Hematopoietic multipotent progenitor cell treated with erythropoietin and hydrocortisone succinate and interleukin-3 and kit ligand, for 6 days (in vitro differentiated cells): ENCODE results near the gene CSRP3.

Experiments
- DNase-seq: peaks from one replicate; pipeline ENCODE4 v3.0.0-alpha.2; 2015

Gene CSRP3

DNA sequence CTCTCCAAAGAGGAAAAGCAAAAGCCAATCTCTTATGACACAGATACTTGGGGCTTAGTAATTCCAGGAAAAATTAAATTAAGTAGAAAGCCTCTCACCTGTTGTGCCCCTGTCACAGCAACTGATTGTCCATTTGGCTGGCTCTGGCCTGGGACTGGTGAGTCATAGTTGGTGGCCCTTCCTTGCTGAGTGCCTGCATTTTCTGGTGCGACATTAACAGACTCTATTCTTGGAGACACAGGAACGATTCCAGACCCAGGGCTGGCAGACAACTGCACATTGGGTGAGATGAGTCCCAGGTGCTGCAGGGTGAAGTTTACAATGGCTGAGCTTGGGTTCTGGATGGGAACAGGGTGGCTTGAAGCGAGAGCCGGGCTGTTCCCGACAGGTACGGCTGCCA, 23.3 kb upstream of the CSRP3 start:
- DNase-seq, result no peak

- no peak for DNase-seq
Measured at GRCh38 chr11:19220903-19221724, 19.3 kb upstream of the CSRP3 start.

- no peak for DNase-seq
Measured at GRCh38 chr11:19218786-19219460, 17.1 kb upstream of the CSRP3 start.

DNA sequence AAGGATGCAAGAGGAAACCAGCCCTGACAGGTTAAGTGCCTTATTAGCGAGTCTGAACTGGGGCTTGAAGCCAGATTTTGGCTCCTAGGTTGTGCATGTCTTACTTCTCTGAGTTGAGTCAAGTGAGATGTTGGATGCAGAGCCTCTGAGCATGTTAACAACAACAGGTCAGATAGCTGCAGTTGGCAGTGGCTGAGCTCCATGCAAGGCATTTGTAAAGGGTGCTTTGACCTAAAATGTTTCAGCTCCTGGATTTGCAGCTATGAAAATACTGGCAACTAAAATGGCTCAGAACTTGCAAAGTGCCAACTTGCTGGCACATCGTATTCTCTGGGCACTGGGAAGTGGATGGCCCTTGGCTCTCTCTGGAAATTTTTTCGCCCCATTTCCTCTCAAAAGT, 16.4 kb upstream of the CSRP3 start:
- no peak for DNase-seq

GRCh38 chr11:19216709-19217374, 15.1 kb upstream of the CSRP3 start:
- no peak for DNase-seq

DNA sequence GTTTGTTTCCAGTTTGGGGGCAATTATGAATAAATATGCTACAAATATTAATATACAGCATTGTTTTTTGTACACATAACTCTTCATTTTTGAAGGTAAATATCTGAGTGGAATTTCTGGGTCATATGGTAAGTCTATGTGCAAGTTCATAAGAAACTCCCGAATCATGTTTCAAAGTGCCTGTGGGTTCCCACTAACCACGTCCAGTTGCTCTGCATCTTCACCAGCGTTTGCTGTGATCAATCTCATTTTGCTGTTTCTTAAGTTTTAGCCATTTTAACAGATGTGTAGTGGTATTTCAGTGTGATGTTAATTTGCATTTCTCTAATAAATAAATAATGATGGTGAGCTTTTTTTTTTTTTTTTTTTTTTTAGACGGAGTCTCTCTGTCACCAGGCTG, 14.2 kb upstream of the CSRP3 start:
- no peak for DNase-seq

GRCh38 chr11:19209617-19210370, 8.0 kb upstream of the CSRP3 start:
- no peak for DNase-seq

DNA sequence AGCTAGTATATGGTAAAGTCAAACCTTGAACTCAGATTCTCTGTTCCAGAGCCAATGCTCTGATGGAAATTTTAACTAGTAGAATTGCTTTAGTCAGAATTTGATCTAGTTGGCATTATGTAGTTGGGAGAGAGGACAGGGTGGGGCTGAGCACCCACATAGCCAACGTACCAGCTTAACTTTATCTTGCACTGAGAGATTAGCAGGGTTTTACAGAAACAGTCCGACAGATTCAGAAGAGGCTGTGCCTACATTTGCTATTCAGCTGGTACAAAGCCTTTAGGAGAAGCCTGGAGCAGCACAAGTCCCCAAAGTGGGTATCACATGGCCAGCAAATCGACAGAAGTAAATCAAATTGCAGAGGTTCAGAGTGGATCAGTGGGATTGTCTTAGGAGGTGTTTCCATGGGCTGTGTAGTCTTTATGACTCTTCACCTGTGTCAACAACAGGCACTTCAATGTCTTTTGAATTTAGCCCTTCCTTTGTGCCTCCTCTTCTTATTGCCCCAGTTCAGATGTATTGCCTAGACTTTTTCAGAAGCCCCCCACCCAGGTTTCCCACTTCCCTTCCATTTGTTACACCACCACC, 7.3 kb upstream of the CSRP3 start:
- DNase-seq, result peak; percentile 48

DNA sequence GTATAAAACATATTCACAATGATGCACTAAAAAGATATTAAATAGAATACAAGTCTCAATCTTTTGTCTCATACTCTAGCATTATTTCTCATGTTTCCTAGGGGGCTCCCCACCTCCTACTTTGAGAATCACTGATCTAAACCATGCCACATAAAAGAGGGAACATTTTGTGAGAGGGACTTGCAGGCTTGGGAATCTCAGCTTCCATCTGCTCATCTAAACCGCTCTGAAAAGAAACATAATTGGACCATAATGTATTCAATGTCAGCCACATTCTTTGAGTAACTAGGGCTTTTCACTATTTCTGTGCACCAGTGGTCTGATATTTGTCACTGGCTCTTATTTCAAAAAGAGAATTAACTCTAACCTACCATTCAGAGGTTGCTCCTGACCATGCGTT, 6.4 kb upstream of the CSRP3 start:
- DNase-seq, result no peak

DNA sequence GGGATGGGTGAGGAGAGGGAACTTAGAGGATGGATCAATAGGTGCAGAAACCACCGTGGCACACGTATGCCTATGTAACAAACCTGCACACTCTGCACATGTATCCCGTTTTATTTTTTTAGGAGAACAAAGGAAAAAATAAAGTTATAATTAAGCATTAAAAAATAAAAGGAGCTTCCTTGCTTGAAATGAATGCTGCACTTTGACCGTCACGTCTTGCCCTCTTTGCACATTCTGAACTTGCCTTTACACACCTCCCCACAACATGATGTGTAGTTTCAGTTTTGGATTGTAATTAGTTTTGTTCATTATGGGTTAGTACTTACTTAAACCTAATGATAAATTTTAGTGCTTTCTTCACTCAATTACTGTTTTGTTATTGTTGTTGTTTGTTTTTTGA, 3.1 kb upstream of the CSRP3 start:
- DNase-seq, result no peak

DNA sequence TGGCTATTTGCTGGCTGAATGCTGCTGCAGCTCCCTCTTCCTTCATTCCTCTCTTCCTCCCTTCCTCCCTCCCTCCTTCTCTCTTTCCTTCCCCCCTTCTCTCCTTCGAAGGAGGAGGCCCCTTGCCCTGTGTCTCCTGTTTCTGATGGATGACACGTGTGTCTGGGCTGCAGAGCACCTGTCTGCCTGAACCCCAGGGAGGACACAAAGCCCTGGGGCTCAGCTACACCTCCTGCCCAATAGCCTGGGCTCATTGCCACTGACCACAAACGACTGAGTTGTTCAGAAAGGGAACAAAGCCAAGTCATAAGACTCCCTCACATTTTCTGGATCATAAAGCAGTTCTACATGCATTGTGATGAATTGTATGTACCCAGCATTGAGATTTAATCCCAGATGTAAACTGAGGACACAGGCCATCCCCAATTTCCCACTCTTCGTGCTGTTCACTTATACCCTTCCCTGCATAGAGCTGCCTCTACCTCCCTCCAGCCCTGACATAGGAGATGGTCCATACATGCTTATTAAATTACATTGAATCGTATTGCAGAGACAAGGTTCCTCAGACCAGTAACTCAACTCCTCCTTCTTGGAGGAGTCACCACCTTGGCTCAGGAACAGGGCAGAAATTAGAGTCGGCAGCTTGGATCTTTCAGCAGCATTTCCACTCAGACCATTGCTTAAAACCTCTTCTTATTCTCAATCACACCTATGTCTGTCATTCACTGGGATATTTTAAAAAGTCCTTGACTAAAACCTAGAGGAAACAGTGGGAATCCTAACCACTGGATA, 1.2 kb downstream of the CSRP3 start:
- peak; percentile 92 for DNase-seq

DNA sequence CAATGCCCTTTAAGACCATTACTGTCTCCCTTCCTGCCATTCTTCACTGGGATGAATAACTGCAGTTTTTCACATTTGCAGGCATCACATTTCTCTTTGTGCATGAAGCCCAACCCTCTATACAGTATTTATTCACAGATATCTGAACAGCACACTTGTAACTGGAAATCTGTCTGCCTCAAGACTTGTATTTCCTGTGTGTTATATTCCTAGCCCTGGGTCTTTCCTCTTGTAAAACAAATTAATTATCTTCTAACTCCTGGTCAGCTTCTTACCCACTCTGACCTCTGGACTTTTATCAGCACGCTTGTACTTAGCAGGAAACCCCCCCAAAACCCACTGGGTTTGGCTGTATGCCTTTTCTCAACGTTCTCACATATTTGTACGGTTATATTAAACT, 2.0 kb downstream of the CSRP3 start:
- peak; percentile 74 for DNase-seq

- no peak for DNase-seq
Measured at GRCh38 chr11:19199048-19199447, 2.7 kb downstream of the CSRP3 start.

- DNase-seq, result no peak
Measured at GRCh38 chr11:19196432-19196831, 5.4 kb downstream of the CSRP3 start.

DNA sequence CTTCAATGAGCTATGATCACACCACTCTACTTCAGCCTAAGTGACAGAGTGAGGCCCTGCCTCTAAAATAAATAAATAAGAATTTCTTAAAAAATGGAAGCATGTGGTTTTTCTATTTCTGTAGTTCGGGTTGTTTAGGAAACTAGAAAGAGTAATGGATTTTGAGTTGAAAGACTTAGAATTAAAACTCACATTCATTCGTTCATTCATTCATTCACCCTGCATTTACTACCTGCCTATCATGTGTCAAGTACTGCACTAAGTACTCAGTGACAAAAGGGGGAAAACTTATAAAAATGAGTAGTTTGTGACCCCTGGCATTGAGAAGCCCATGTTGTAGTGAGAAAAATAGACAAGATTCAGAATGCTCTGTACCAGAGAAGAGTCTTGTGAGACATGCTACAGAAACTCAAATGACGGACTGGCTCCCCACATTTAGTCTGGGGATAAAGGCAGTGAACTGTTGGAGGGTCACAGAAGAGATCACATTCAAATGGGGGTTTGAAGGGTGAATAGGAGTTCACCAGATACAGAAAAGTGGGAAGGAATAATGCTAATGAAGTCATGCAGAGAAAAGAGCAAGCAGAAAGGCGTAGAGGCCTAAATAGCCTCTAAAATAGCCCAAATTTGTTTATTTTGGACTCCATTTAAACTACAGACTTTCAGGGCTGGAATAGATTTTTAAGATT, 7.0 kb downstream of the CSRP3 start:
- DNase-seq, result no peak

GRCh38 chr11:19193916-19194315, 7.9 kb downstream of the CSRP3 start:
- no peak for DNase-seq

- DNase-seq, result no peak
Measured at GRCh38 chr11:19191530-19192169, 10.1 kb downstream of the CSRP3 start.

- no peak for DNase-seq
Measured at GRCh38 chr11:19187833-19188258, 13.9 kb downstream of the CSRP3 start.

DNA sequence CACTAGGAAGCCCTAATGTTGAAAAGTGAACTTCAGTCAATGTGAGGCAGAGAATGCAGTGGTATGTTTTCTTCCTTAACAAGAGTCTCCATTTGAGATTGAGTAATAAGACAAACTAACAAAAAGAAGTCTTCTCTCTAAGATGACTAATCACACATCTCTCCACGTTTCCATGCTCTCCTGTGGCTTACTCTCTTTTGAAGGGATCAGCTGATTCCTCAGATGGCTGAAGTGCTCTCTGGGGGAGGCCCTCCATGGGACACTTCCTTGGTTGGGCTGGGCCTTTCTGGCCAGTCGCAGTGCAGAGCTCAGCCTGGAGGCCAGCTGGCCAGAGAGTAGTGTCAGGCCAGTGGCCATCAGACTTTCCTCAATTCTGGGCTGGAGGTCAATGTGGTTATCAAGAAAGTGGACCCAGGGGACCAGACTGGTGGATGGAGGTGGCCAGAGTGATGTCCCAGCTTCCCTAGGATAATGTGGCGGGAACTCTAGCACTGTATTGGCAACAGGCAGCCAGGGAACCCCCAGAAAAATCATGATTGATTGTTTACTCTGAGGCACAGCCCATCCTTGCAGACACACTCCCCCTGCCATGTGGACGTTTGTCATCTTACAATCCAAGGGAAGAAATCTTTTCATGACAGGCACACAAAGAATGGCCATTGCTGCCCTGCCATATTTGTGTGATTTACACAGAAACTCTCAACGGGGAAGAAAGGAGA, 14.5 kb downstream of the CSRP3 start:
- DNase-seq, result no peak

DNA sequence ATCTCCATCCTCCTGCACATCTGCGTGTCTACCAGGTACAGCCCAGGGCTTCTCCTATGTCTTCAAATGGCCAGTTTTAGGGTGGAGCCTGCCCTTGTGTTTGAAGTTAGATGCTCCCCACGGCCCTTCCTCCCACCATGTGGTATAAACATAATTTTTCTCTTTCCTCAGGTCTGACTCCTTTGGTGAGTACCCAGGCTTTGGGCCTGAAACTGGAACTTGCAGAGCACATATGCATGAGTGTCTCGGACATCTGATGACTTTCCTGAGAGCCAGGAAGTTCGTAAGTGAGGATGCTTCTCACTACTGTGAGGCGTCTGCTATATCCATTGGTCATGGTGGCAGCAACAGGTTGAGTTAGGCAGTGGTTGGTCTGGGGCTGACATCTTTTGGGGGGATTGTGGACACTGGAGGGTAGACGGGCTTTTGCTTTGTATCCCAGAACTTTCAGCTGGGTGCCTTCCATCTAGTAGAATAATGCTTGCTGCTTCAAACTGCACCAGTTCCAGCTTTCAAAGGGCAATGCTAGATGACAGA, 16.2 kb downstream of the CSRP3 start:
- DNase-seq, result no peak
